Neuron (in vitro differentiated cells): Measurements from ENCODE around the gene FUT4.
A peak's percentile ranks its signal among the peaks of the same experiment; 100 is the strongest.
"Not testable (repeated sequence)": the region's sequence is repeated elsewhere in the genome, so short reads cannot be mapped to it uniquely, and the experiment has no call there.

Source experiments
- H2AFZ ChIP-seq: one replicate; pipeline ENCODE4 v1.6.1; 2013; ENCODE audit warnings: low read depth, mild to moderate bottlenecking, inconsistent platforms, low read length, moderate library complexity
- H3K27me3 ChIP-seq: one replicate; pipeline ENCODE4 v1.6.1; 2013; ENCODE audit warnings: low read length; ENCODE audit not compliant: insufficient read depth
- H3K36me3 ChIP-seq: one replicate; pipeline ENCODE4 v1.6.1; 2013; ENCODE audit warnings: low read length; ENCODE audit not compliant: insufficient read depth
- H3K4me1 ChIP-seq: one replicate; pipeline ENCODE4 v1.6.1; 2013; ENCODE audit warnings: low read length; ENCODE audit not compliant: insufficient read depth
- H3K4me3 ChIP-seq: 2 replicates; pipeline ENCODE4 v1.5.1; 2013; ENCODE audit warnings: mild to moderate bottlenecking, low read length, moderate library complexity
- H3K9me3 ChIP-seq: one replicate; pipeline ENCODE4 v1.6.1; 2013; ENCODE audit warnings: low read length

FUT4 gene

DNA sequence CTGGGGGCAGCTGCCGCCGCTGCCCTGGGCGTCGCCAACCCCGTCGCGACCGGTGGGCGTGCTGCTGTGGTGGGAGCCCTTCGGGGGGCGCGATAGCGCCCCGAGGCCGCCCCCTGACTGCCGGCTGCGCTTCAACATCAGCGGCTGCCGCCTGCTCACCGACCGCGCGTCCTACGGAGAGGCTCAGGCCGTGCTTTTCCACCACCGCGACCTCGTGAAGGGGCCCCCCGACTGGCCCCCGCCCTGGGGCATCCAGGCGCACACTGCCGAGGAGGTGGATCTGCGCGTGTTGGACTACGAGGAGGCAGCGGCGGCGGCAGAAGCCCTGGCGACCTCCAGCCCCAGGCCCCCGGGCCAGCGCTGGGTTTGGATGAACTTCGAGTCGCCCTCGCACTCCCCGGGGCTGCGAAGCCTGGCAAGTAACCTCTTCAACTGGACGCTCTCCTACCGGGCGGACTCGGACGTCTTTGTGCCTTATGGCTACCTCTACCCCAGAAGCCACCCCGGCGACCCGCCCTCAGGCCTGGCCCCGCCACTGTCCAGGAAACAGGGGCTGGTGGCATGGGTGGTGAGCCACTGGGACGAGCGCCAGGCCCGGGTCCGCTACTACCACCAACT, 1.0 kb downstream of the FUT4 start:
- no peaks in the 10 kb centered on the region for H3K4me1 ChIP-seq
- peak overlapping the region; percentile 89 for H2AFZ ChIP-seq
- peaks cover 63% of the 10 kb centered on the region for H3K27me3 ChIP-seq
- peaks cover 12% of the 10 kb centered on the region for H3K9me3 ChIP-seq
- H3K4me3 ChIP-seq: peak overlapping the region; percentile 40
- H3K36me3 ChIP-seq: no peaks in the 10 kb centered on the region

DNA sequence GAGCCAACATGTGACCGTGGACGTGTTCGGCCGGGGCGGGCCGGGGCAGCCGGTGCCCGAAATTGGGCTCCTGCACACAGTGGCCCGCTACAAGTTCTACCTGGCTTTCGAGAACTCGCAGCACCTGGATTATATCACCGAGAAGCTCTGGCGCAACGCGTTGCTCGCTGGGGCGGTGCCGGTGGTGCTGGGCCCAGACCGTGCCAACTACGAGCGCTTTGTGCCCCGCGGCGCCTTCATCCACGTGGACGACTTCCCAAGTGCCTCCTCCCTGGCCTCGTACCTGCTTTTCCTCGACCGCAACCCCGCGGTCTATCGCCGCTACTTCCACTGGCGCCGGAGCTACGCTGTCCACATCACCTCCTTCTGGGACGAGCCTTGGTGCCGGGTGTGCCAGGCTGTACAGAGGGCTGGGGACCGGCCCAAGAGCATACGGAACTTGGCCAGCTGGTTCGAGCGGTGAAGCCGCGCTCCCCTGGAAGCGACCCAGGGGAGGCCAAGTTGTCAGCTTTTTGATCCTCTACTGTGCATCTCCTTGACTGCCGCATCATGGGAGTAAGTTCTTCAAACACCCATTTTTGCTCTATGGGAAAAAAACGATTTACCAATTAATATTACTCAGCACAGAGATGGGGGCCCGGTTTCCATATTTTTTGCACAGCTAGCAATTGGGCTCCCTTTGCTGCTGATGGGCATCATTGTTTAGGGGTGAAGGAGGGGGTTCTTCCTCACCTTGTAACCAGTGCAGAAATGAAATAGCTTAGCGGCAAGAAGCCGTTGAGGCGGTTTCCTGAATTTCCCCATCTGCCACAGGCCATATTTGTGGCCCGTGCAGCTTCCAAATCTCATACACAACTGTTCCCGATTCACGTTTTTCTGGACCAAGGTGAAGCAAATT, 1.8 kb downstream of the FUT4 start:
- Histone ChIP-seq H3K9me3 (peaks cover 12% of the 10 kb centered on the region), H3K4me3 (no peak overlapping the region), H3K27me3 (peaks cover 62% of the 10 kb centered on the region), H2AFZ (no peak overlapping the region), H3K36me3 (no peaks in the 10 kb centered on the region), H3K4me1 (no peaks in the 10 kb centered on the region)

DNA sequence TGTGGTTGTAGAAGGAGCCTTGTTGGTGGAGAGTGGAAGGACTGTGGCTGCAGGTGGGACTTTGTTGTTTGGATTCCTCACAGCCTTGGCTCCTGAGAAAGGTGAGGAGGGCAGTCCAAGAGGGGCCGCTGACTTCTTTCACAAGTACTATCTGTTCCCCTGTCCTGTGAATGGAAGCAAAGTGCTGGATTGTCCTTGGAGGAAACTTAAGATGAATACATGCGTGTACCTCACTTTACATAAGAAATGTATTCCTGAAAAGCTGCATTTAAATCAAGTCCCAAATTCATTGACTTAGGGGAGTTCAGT, 2.4 kb downstream of the FUT4 start:
- Histone ChIP-seq H2AFZ (no peak overlapping the region), H3K27me3 (peaks cover 59% of the 10 kb centered on the region), H3K4me3 (no peak overlapping the region), H3K9me3 (peaks cover 12% of the 10 kb centered on the region), H3K36me3 (no peaks in the 10 kb centered on the region), H3K4me1 (no peaks in the 10 kb centered on the region)

DNA sequence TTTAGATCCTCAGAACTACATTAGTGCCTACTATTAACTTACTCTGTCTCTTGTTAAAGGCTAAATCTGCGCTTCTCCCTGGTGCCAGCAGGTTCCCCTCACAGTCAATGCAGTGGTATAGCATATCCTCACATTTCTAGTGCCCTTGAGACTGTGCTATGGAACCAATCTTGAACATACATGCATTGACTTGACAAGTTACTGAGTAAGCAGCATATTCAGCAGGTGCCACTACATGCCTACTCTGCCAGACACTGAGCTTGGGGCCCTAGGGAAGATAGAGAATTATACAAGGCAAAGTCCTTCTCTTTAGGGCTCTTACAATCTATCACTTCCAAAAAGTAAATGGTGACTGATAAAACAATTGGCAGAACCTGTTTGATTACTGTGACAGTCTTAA, 3.2 kb downstream of the FUT4 start:
- no peaks in the 10 kb centered on the region for H3K4me1 ChIP-seq
- no peaks in the 10 kb centered on the region for H3K36me3 ChIP-seq
- H3K27me3 ChIP-seq: peaks cover 53% of the 10 kb centered on the region
- no peak overlapping the region for H3K4me3 ChIP-seq
- H3K9me3 ChIP-seq: peaks cover 12% of the 10 kb centered on the region
- no peak overlapping the region for H2AFZ ChIP-seq

DNA sequence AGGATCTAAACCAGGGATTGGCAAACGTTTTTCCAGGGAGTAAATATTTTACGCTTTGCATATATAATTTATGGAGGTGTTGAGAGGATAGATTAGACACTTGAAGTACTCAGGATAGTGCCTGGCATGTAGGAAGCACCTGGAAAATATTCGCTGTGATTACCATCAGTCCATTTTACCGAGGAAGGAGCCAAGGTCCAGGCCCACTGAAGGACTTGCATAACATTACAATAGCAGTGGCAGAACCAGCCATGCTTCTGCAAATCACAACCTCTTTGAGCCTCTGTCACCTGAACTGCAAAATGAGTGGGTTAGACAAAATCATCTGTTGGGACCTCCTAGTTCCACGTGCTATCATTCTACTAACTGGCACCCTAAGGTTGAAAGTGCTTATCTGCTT, 5.4 kb downstream of the FUT4 start:
- Histone ChIP-seq H3K4me1 (no peaks in the 10 kb centered on the region), H3K9me3 (peaks cover 5% of the 10 kb centered on the region), H2AFZ (no peak overlapping the region), H3K27me3 (peaks cover 37% of the 10 kb centered on the region), H3K4me3 (no peak overlapping the region), H3K36me3 (no peaks in the 10 kb centered on the region)

DNA sequence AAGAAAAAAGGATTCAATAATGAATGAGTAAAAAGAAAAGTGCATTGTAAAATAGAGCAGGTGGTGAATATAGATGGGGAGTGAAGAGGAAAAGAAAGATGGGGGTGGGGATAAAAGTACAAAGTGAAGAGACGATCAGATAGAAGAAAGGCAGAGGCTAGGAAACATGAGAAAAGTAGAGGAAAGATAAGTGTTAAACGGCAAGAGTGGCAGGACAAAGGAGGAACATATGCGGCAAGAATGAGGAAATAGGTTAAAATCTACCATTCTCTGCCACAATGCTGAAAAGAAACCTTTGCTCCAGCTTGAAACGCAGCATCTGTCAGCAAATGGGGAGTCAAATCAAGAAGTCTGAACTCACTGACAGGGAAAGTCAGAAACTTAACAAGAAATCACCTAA, 6.8 kb downstream of the FUT4 start:
- Histone ChIP-seq H3K4me3 (no peak overlapping the region), H3K4me1 (no peaks in the 10 kb centered on the region)

DNA sequence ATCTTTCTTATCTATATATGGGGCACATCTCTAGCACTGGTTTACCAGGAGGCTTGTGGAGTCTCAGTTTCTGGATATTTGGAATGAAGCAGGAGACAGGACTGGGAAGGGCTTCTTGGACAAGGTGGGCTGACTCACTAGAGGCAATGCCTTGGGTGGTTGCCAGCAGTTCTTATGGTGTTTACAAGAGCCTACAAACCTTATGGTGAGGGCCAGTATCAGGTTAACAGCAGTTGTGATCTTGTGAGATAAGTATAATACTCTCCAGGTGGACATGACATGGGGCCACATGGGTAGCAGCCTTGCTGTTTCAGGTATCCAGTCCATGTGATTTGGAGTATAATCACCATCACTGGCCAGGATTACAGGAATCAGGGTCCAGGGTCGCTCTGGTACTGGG, 10.2 kb downstream of the FUT4 start:
- H3K4me1 ChIP-seq: no peaks in the 10 kb centered on the region
- no peaks in the 10 kb centered on the region for H3K36me3 ChIP-seq
- peaks cover 3% of the 10 kb centered on the region for H3K27me3 ChIP-seq
- H3K4me3 ChIP-seq: no peak overlapping the region
- no peak overlapping the region for H2AFZ ChIP-seq
- no peaks in the 10 kb centered on the region for H3K9me3 ChIP-seq

More for the DNA sequence above, 6.8 kb downstream of the FUT4 start:
- Histone ChIP-seq H3K27me3 (peaks cover 24% of the 10 kb centered on the region), H2AFZ (no peak overlapping the region), H3K9me3 (peaks cover 3% of the 10 kb centered on the region), H3K36me3 (no peaks in the 10 kb centered on the region)

DNA sequence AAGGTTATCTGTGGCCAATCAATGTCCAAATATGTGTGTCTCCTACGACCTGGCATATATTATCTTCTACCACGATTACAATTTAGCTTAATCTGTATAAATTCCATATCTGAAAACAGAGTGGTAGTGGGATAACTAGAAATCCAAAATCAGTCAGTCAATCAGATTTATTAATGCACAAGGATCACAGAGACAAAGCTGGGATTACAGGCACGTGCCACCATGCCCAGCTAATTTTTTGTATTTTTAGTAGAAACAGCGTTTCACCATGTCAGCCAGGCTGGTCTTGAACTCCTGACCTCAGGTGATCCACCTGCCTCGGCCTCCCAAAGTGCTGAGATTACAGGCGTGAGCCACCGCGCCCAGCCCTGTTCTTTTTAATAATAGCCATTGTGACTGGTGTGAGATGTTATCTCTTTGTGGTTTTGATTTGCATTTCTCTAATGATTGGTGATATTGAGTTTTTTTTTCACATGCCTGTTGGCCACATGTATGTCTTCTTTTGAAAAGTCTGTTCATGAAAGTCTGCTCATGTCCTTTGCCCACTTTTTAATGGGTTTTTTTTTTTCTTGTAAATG, 12.1 kb downstream of the FUT4 start:
- not testable (repeated sequence) for H3K27me3 ChIP-seq, H3K4me1 ChIP-seq, H2AFZ ChIP-seq, H3K36me3 ChIP-seq, H3K4me3 ChIP-seq, H3K9me3 ChIP-seq

DNA sequence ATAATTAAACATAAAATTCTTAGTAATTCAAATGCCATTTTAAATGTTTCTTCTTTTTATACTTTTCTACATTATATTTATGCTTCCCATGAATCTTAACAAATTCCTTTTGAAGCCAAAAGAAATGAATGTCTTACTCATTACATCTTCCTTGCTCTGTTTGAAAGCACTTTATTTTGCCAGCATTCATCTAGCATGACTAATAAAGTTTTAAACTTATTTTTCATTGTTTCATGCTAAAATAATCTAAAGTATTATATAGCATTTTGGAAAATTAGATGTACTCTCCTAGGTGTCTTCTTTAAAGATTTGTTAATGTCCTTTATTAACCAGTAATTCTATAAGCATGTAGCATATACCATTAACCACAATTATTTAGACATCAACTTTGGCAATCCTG, 13.7 kb downstream of the FUT4 start:
- peaks cover 3% of the 10 kb centered on the region for H3K27me3 ChIP-seq
- no peak overlapping the region for H2AFZ ChIP-seq
- H3K36me3 ChIP-seq: no peaks in the 10 kb centered on the region
- no peaks in the 10 kb centered on the region for H3K4me1 ChIP-seq
- no peak overlapping the region for H3K4me3 ChIP-seq
- no peaks in the 10 kb centered on the region for H3K9me3 ChIP-seq

DNA sequence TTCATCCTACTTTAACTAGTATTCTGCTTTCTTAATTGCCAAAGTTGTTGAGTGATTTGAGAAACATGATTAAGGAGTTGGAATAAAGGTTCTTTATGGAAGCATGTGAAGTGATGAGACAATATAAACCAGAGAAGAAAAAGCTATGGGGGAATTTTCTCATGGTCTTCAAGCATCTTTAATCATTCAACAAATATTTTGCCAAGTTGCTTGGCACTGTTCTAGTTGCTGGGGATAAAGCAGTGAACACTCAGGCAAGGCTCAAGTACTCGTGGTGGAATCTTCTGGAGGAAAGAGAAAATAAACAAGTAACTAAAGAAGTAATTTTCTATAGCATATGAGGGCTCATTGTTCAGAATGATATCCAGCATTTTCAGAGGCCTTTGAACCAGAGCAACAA, 14.3 kb downstream of the FUT4 start:
- H3K9me3 ChIP-seq: no peaks in the 10 kb centered on the region
- no peaks in the 10 kb centered on the region for H3K36me3 ChIP-seq
- no peaks in the 10 kb centered on the region for H3K4me1 ChIP-seq
- no peaks in the 10 kb centered on the region for H3K27me3 ChIP-seq
- H3K4me3 ChIP-seq: no peak overlapping the region
- H2AFZ ChIP-seq: no peak overlapping the region

DNA sequence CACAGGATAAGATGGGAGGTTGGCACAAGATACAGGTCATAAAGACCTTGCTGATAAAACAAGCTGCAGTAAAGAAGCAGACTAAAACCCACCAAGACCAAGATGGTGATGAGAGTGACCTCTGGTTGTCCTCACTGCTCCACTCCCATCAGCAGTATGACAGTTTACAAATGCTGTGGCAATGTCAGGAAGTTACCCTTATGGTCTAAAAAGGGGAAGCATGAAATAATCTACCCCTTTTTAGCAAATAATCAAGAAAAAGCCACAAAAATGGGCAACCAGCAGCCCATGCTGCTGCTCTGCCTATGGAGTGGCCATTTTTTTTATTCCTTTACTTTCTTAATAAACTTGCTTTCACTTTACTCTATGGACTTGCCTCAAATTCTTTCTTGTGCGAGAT, 14.7 kb downstream of the FUT4 start:
- H3K36me3 ChIP-seq: no peaks in the 10 kb centered on the region
- H3K4me1 ChIP-seq: no peaks in the 10 kb centered on the region
- H2AFZ ChIP-seq: no peak overlapping the region
- no peak overlapping the region for H3K4me3 ChIP-seq
- no peaks in the 10 kb centered on the region for H3K9me3 ChIP-seq
- H3K27me3 ChIP-seq: no peaks in the 10 kb centered on the region

DNA sequence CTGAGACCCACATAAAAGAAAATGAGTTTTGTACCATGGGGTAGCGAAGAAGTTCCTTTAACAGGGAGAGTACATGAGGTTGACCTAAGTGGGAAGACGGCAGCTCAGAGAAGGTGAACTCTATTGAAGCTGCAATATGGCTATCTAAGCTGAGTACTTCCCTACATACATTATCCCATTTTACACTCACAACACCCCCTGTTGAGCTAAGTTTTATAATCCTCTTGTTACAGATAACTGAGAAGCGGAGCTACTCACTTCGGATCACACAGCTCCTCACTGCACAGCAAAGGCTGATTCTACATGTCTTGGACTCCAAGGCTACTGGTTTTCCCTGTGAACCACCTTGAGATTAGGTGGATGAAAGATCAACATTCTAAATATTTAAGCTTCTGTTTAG, 15.2 kb downstream of the FUT4 start:
- no peak overlapping the region for H3K4me3 ChIP-seq
- no peaks in the 10 kb centered on the region for H3K4me1 ChIP-seq
- H2AFZ ChIP-seq: no peak overlapping the region
- no peaks in the 10 kb centered on the region for H3K27me3 ChIP-seq
- no peaks in the 10 kb centered on the region for H3K9me3 ChIP-seq
- no peaks in the 10 kb centered on the region for H3K36me3 ChIP-seq

DNA sequence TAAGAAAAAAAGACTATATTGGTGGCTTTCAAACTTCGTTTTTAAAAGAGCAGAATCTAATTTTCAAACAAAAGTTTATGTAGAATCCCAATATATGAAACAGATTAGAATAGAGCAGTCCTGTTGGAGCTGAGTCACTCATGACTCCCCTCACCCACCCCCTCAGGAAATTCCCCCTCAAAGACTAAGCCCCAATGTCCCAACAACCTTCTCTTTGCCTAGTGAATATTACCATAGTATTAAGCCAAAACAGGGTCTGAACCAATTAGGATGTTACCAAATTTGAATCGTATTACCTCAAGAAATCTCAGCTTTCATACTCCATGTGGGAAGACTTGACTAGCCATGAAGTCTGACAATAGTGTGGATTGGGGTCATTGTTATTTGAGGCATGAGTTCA, 15.6 kb downstream of the FUT4 start:
- no peak overlapping the region for H3K4me3 ChIP-seq
- no peaks in the 10 kb centered on the region for H3K4me1 ChIP-seq
- H3K27me3 ChIP-seq: no peaks in the 10 kb centered on the region
- H3K9me3 ChIP-seq: no peaks in the 10 kb centered on the region
- H3K36me3 ChIP-seq: no peaks in the 10 kb centered on the region
- no peak overlapping the region for H2AFZ ChIP-seq
